ENCODE data around the gene TOP3B. TPM values are rescaled to one million over a fixed set of nuclear protein-coding genes. Genes with fewer than 3 reads are reported as not detected.

Gene TOP3B
- total and polyA plus RNA-seq, 10 of the 15 experiments (the other 5 are each of a cell fraction or from before 2014, with no cell fraction given): 0.60 to 47.3 (median 33.7) TPM

DNA sequence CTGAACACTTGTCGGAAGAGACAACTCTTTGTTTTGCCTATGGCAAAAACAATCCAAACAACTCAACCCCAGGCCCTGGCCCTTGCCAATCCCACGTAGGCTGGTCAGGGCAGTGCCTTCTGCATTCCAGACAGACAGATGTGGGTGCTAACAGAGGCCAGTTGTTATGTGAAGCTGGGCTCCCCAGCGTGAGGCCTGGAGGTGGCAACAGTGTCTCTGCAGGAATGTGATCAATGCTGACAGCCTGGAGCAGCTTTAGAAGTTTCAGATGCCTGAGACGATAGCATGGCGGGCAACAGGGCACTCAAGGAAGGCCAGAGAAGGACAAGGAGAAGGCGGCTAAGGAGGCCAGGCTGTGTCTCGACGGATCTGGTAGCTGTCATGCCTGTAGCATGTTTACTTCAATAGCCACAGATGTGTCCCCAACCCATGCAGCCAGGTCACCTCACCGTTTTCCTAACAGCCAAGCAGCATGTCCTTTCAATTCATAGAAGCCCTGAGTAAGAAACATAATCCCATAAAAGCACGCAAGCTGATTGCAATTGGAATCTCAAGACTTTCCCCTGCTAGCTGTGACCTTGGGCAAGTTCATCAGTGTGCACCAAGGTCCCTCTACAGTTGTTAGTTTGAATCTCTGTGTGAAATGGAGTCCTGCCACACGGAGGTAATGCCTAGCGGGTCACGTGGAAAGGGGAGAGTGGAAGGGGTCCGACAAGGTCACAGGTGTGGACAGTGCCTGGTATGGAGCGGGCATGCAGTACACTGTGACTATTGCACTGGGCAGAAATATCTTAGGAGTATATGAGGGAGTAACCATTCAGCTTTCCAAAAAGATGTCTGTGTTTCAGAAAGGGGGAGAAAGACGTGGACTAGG is 15.7 kb downstream of the TOP3B start:
- Histone ChIP-seq H3K36me3 (ENCODE audit: control insufficient read depth in 2 of 2, insufficient read depth in 2 of 2, low read length in 1 of 2) (peaks cover 18 to 24% of the 10 kb centered on the region in 2 experiments; a peak in 3 of 4 replicates), H4K20me1 (ENCODE audit: control insufficient read depth, insufficient read depth) (no peaks in the 10 kb centered on the region), H3K27ac (ENCODE audit: control insufficient read depth, insufficient read depth) (no peak overlapping the region), H3K9me3 (replicated peaks; ENCODE audit: control insufficient read depth, insufficient read depth, low read length) (no peaks in the 10 kb centered on the region), H3K4me2 (ENCODE audit: control insufficient read depth, insufficient read depth) (no peak overlapping the region), H3K27me3 (replicated peaks in 1 of 2; ENCODE audit: control insufficient read depth in 2 of 2, insufficient read depth in 2 of 2, low read length in 1 of 2) (no peaks in the 10 kb centered on the region), H3K79me2 (ENCODE audit: control insufficient read depth, insufficient read depth, low read length) (no peaks in the 10 kb centered on the region), H3K9ac (ENCODE audit: control insufficient read depth, insufficient read depth, low read length) (no peak overlapping the region), H3K4me1 (ENCODE audit: control insufficient read depth, insufficient read depth, low read length) (no peaks in the 10 kb centered on the region), H2AFZ (ENCODE audit: control insufficient read depth, low read depth, low read length) (no peak overlapping the region), H3K4me3 (no peak overlapping the region)
- no peak for ATAC-seq
- SMC1A ChIA-PET (ENCODE audit: uncharacterized antibody, unreplicated experiment): interaction anchor here (0.5 kb wide), 1 partner anchor 244 kb away, joined by 3 read pairs; no protein-coding TSS in a partner anchor
- POLR2A ChIA-PET: no interaction called here
- WGBS (ENCODE audit: insufficient coverage, insufficient replicate concordance, low lambda C conversion rate, missing lambda C conversion rate): 89% methylated on average over 16 of the region's 16 CpGs
- FAIRE-seq: no peak
- in situ Hi-C loops (cut with MboI): no loop called here
- CTCF ChIA-PET: no interaction called here
- RAD21 ChIA-PET (ENCODE audit: unreplicated experiment): no interaction called here
- no peak for TF ChIP-seq POLR2AphosphoS5 (IDR thresholded peaks at IDR 0.05; ENCODE audit: low read length)
- no peak for TF ChIP-seq RAD21 (IDR thresholded peaks at IDR 0.05; ENCODE audit: insufficient read depth, low read depth, low read length)
- no peak for TF ChIP-seq JUNB (IDR thresholded peaks at IDR 0.05)
- no peak for TF ChIP-seq SIX5 (IDR thresholded peaks at IDR 0.05; ENCODE audit: low read depth, low read length, severe bottlenecking)
- TF ChIP-seq ZBED1 (IDR thresholded peaks at IDR 0.05; ENCODE audit: borderline replicate concordance): no peak
- no peak for TF ChIP-seq NR2C1 (IDR thresholded peaks at IDR 0.05)
- TF ChIP-seq, protein P1, sequence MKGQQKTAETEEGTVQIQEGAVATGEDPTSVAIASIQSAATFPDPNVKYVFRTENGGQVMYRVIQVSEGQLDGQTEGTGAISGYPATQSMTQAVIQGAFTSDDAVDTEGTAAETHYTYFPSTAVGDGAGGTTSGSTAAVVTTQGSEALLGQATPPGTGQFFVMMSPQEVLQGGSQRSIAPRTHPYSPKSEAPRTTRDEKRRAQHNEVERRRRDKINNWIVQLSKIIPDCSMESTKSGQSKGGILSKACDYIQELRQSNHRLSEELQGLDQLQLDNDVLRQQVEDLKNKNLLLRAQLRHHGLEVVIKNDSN (IDR thresholded peaks at IDR 0.05; ENCODE audit: borderline replicate concordance, extremely low read length, insufficient read depth, low read depth, low read length): no peak
- TF ChIP-seq, protein P2, sequence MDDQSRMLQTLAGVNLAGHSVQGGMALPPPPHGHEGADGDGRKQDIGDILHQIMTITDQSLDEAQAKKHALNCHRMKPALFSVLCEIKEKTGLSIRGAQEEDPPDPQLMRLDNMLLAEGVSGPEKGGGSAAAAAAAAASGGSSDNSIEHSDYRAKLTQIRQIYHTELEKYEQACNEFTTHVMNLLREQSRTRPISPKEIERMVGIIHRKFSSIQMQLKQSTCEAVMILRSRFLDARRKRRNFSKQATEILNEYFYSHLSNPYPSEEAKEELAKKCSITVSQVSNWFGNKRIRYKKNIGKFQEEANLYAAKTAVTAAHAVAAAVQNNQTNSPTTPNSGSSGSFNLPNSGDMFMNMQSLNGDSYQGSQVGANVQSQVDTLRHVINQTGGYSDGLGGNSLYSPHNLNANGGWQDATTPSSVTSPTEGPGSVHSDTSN (IDR thresholded peaks at IDR 0.05; ENCODE audit: insufficient replicate concordance, low read depth, low read length): no peak
- no peak for TF ChIP-seq KLF5 (IDR thresholded peaks at IDR 0.05; ENCODE audit: partially characterized antibody)
- no peak for TF ChIP-seq ZSCAN29 (IDR thresholded peaks at IDR 0.05)
- no peak for TF ChIP-seq CBX3 (IDR thresholded peaks at IDR 0.05; ENCODE audit: borderline replicate concordance, low read depth)
- no peak for TF ChIP-seq PML (IDR thresholded peaks at IDR 0.05; ENCODE audit: low read length)
- TF ChIP-seq ESRRA (IDR thresholded peaks at IDR 0.05; ENCODE audit: low read length): no peak
- TF ChIP-seq, protein P3, sequence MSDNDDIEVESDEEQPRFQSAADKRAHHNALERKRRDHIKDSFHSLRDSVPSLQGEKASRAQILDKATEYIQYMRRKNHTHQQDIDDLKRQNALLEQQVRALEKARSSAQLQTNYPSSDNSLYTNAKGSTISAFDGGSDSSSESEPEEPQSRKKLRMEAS (IDR thresholded peaks at IDR 0.05; ENCODE audit: low read depth, low read length): no peak
- TF ChIP-seq EED (IDR thresholded peaks at IDR 0.05; ENCODE audit: low read depth): no peak
- no peak for TF ChIP-seq JUND (IDR thresholded peaks at IDR 0.05; ENCODE audit: low read depth, low read length)
- intact Hi-C loops (cut with micrococcal nuclease; ENCODE audit: unreplicated experiment): no loop called here
- DNase-seq (ENCODE audit: low read depth, low spot score): no peak
- BruUV-seq (replicated peaks): TSS peak; percentile 27
